ENCODE data around the gene CDT1.

CDT1 gene

DNA sequence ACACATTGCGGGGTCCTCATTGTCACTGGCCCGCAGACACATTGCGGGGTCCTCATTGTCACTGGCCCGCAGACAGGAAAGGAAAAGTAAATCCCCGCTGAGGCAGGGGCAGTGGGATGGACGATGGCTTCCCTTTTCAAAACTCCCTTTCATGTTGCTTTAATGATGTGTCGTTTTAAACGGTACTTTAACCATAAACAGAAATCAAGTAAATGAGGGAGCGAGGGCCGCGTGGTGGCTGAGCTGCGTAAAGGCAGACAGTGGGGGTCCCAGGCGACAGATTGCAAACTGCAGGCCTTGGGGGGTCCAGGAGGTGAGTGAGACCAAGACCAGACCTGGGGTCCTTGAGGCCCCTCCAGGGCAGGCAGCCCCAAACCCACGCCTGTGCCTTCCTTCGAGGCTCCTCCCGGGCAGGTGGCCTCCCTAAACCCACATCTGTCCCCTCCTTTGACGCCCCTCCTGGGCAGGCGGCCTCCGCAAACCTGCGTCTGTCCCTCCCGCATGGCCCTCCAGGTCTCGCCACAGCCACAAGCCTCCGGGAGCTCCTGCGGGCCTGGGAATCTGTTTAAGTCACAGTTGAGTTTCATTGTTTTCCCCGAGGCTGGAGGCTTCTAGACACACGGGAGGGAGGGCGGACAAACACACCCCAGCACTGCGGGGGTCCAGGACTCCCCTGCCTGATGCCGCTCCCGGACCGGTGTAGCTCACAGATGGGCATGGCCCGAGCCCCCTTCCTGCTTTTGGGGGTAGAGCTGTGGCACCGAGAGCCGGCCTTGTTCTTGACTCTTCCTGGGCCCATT, 25.9 kb upstream of the CDT1 start:
- peak overlapping the region in 1 of 2 experiments; percentile 34 for H3K27ac ChIP-seq (ENCODE audit: insufficient read depth in 1 of 2, low read depth in 1 of 2, low read length in 2 of 2, poor library complexity in 1 of 2, severe bottlenecking in 2 of 2)
- CTCF ChIA-PET, result interaction anchor here (1.4 to 2.0 kb wide), 2 partner anchors 10 to 34 kb away, joined by 5 to 7 read pairs; no protein-coding TSS in a partner anchor
- H3K9me3 ChIP-seq (ENCODE audit: control extremely low read depth in 1 of 5, control insufficient read depth in 4 of 5, insufficient read depth in 2 of 5, low read depth in 1 of 5, low read length in 4 of 5), result no peaks in the 10 kb centered on the region
- POLR2A ChIA-PET, result interaction anchor here (1.5 kb wide), 1 partner anchor 10 kb away, joined by 4 read pairs; no protein-coding TSS in a partner anchor
- H3K4me3 ChIP-seq (ENCODE audit: control insufficient read depth in 1 of 7, extremely low read depth in 1 of 7, insufficient read depth in 4 of 7, low read depth in 2 of 7, low read length in 6 of 7), result peak overlapping the region in 4 of 7 experiments; percentile 8 to 61 (median 42)
- H3K36me3 ChIP-seq (ENCODE audit: control insufficient read depth in 4 of 4, insufficient read depth in 4 of 4, low read length in 3 of 4), result peaks cover 0 to 41% (median 5%) of the 10 kb centered on the region in 4 experiments
- H3K4me1 ChIP-seq (ENCODE audit: control extremely low read depth in 1 of 4, control insufficient read depth in 4 of 4, insufficient read depth in 4 of 4, low read length in 3 of 4), result peaks cover 0 to 89% (median 85%) of the 10 kb centered on the region in 4 experiments
- 41% methylated on average over 31 of the region's 34 CpGs for WGBS (ENCODE audit: insufficient coverage)
- DNase-seq, result no peak
- no peaks in the 10 kb centered on the region for H3K27me3 ChIP-seq (replicated peaks in 2 of 5; ENCODE audit: control insufficient read depth in 4 of 5, insufficient read depth in 5 of 5, low read length in 4 of 5)

DNA sequence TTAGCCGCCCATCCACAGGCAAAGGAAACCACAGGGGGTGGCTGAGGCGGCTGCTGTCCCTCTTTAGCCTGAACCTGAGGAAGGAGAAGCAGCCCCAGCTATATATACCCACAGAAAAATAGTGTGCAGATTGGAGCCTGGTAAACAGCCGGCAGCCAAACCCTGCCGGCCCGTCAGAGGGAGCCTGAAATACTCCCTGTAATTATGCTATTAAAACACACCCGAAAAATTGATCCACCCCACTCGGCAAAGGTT, 25.4 kb upstream of the CDT1 start:
- ChIA-PET POLR2A (interaction anchor here (1.5 kb wide), 1 partner anchor 10 kb away, joined by 4 read pairs; no protein-coding TSS in a partner anchor), CTCF (interaction anchor here (1.4 to 2.0 kb wide), 2 partner anchors 10 to 35 kb away, joined by 5 to 7 read pairs; no protein-coding TSS in a partner anchor)
- no peaks in the 10 kb centered on the region for H3K27me3 ChIP-seq (replicated peaks in 2 of 5; ENCODE audit: control insufficient read depth in 4 of 5, insufficient read depth in 5 of 5, low read length in 4 of 5)
- H3K4me3 ChIP-seq (ENCODE audit: control insufficient read depth in 1 of 7, extremely low read depth in 1 of 7, insufficient read depth in 4 of 7, low read depth in 2 of 7, low read length in 6 of 7), result peak overlapping the region in 4 of 7 experiments; percentile 32 to 61 (median 50)
- WGBS (ENCODE audit: insufficient coverage), result 8% methylated on average over 4 of the region's 7 CpGs
- peaks cover 0 to 41% (median 5%) of the 10 kb centered on the region in 4 experiments for H3K36me3 ChIP-seq (ENCODE audit: control insufficient read depth in 4 of 4, insufficient read depth in 4 of 4, low read length in 3 of 4)
- H3K27ac ChIP-seq (ENCODE audit: insufficient read depth in 1 of 2, low read depth in 1 of 2, low read length in 2 of 2, poor library complexity in 1 of 2, severe bottlenecking in 2 of 2), result peak overlapping the region in 1 of 2 experiments; percentile 34
- H3K9me3 ChIP-seq (ENCODE audit: control extremely low read depth in 1 of 5, control insufficient read depth in 4 of 5, insufficient read depth in 2 of 5, low read depth in 1 of 5, low read length in 4 of 5), result no peaks in the 10 kb centered on the region
- H3K4me1 ChIP-seq (ENCODE audit: control extremely low read depth in 1 of 4, control insufficient read depth in 4 of 4, insufficient read depth in 4 of 4, low read length in 3 of 4), result peaks cover 0 to 89% (median 85%) of the 10 kb centered on the region in 4 experiments
- peak in 1 of 3 donors; percentile 41 for DNase-seq

DNA sequence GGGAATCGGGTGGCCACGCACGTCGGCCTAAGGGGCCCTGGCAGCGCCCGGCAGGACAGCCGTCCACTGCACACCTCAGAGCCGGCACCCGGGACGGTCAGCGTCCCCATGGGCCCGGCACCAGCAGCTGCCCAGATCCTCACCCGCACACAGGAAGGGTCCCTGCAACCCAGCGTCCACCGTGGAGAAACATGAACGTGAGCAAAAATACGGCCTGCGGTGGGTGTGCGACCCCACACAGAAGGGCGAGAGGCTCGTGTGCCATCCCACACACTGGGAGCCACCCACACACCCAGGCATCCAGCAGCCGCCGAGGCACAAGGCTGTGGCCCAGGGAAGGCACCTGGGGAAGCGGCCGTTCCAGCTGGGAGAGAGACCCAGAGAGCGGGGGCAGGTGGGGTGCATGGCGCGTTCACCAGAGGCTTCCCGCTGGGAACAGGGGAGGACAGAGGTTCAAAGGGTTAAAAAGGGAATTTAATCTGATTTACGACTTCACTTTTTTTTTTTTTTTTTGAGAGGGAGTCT, 25.0 kb upstream of the CDT1 start:
- CTCF ChIA-PET, result interaction anchor here (1.4 to 10.2 kb wide), 4 partner anchors 9 to 42 kb away, joined by 5 to 81 read pairs (median 12); no protein-coding TSS in a partner anchor
- peak overlapping the region in 4 of 7 experiments; percentile 32 to 61 (median 50) for H3K4me3 ChIP-seq (ENCODE audit: control insufficient read depth in 1 of 7, extremely low read depth in 1 of 7, insufficient read depth in 4 of 7, low read depth in 2 of 7, low read length in 6 of 7)
- H3K27ac ChIP-seq (ENCODE audit: insufficient read depth in 1 of 2, low read depth in 1 of 2, low read length in 2 of 2, poor library complexity in 1 of 2, severe bottlenecking in 2 of 2), result peak overlapping the region in 1 of 2 experiments; percentile 34
- peaks cover 0 to 89% (median 84%) of the 10 kb centered on the region in 4 experiments for H3K4me1 ChIP-seq (ENCODE audit: control extremely low read depth in 1 of 4, control insufficient read depth in 4 of 4, insufficient read depth in 4 of 4, low read length in 3 of 4)
- DNase-seq, result no peak
- no peaks in the 10 kb centered on the region for H3K27me3 ChIP-seq (replicated peaks in 2 of 5; ENCODE audit: control insufficient read depth in 4 of 5, insufficient read depth in 5 of 5, low read length in 4 of 5)
- WGBS (ENCODE audit: insufficient coverage), result 77% methylated on average over 19 of the region's 30 CpGs
- POLR2A ChIA-PET, result interaction anchor here (1.5 to 4.2 kb wide), 2 partner anchors 10 to 21 kb away, joined by 4 to 24 read pairs; no protein-coding TSS in a partner anchor
- no peaks in the 10 kb centered on the region for H3K9me3 ChIP-seq (ENCODE audit: control extremely low read depth in 1 of 5, control insufficient read depth in 4 of 5, insufficient read depth in 2 of 5, low read depth in 1 of 5, low read length in 4 of 5)
- peaks cover 0 to 37% (median 5%) of the 10 kb centered on the region in 4 experiments for H3K36me3 ChIP-seq (ENCODE audit: control insufficient read depth in 4 of 4, insufficient read depth in 4 of 4, low read length in 3 of 4)

DNA sequence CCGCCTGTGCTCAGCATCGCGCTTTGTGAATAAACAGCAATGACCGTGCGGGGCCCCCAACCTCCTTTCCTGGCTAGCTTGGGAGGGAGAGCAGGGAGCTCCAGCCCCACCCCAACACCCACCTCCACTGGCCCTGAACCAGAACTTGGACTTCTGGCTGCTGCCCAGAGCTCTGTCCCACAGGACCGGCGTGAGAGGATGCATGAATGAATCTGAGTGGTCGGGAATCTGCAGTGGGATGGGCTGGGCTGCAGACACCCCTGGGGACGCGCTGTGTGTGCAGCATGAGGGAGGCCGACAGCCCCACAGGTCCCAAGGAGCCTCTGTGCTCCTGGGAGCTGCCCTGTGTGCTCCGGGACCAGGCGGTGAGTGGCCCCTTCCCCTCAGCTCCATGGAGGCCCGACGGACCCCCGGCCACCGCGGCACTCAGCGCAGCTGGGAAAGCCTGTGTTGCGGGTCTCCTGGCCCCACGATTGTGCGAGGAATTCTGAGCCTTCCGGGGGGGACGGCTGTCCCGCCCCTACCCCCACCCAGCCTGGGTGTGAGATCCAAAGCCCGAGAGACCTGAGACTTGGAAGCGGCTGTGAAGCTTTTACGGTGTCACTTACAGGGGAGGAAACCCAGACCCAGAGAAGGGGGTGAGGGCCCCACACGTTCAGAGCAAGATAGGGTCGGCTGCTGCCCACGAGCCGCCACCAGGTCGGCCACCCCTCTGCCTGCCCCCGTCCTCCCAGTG, 24.0 kb upstream of the CDT1 start:
- Histone ChIP-seq H3K27me3 (replicated peaks in 2 of 5; ENCODE audit: control insufficient read depth in 4 of 5, insufficient read depth in 5 of 5, low read length in 4 of 5) (no peaks in the 10 kb centered on the region), H3K36me3 (ENCODE audit: control insufficient read depth in 4 of 4, insufficient read depth in 4 of 4, low read length in 3 of 4) (peaks cover 0 to 32% (median 5%) of the 10 kb centered on the region in 4 experiments), H3K27ac (ENCODE audit: insufficient read depth in 1 of 2, low read depth in 1 of 2, low read length in 2 of 2, poor library complexity in 1 of 2, severe bottlenecking in 2 of 2) (peak overlapping the region; percentile 40 to 82), H3K9me3 (ENCODE audit: control extremely low read depth in 1 of 5, control insufficient read depth in 4 of 5, insufficient read depth in 2 of 5, low read depth in 1 of 5, low read length in 4 of 5) (no peaks in the 10 kb centered on the region), H3K4me1 (ENCODE audit: control extremely low read depth in 1 of 4, control insufficient read depth in 4 of 4, insufficient read depth in 4 of 4, low read length in 3 of 4) (peaks cover 0 to 85% (median 79%) of the 10 kb centered on the region in 4 experiments), H3K4me3 (ENCODE audit: control insufficient read depth in 1 of 7, extremely low read depth in 1 of 7, insufficient read depth in 4 of 7, low read depth in 2 of 7, low read length in 6 of 7) (peak overlapping the region in 2 of 7 experiments; percentile 42 to 51)
- 68% methylated on average over 29 of the region's 34 CpGs for WGBS (ENCODE audit: insufficient coverage)
- no peak for DNase-seq
- POLR2A ChIA-PET, result interaction anchor here (3.0 to 4.2 kb wide), 2 partner anchors 9 to 20 kb away, joined by 15 to 24 read pairs; no protein-coding TSS in a partner anchor
- CTCF ChIA-PET, result interaction anchor here (0.9 to 10.2 kb wide), 8 partner anchors 8 to 78 kb away, joined by 3 to 81 read pairs (median 11); partner anchors contain the start of genes GALNS and TRAPPC2L

DNA sequence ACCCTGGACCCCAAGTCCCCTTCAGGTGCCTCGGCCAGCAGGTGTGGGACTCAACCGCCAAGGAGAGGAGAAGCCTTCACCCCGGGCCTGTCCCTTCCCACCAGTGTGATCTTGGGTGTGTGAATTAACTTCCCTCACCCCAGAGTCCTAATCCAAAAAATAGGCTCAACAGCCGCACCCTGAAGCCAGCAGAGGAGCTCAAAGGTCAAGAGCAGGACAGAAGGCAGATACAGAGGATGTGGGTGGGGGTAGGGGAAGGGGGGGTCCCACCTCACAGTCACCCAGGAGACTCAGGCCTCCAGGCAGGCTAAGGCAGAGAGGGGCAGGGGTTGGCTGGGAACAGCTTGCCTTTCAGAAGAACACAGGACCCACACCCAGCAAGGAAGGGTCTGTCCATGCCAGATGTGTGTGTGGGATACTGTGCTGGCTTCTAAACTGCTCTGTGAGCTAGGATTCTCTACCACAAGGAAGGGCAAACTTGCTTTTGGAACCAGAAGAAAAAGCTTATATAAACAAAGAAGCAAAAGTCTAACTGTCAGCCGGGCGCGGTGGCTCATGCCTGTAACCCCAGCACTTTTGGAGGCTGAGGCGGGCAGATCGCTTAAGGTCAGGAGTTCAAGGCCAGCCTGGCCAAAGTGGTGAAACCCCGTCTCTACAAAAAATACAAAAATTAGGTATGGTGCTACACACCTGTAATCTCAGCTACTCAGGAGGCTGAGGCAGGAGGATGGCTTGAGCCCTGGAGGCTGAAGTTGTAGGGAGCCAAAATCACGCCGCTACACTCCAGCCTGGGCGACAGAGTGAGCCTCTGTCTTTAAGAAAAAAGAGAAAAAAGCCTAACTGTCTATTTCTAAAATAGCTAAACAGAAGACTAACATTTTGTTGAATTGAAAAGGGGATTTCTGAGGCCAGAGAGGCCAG, 23.2 kb upstream of the CDT1 start:
- H3K36me3 ChIP-seq (ENCODE audit: control insufficient read depth in 4 of 4, insufficient read depth in 4 of 4, low read length in 3 of 4), result peaks cover 0 to 28% (median 5%) of the 10 kb centered on the region in 4 experiments
- H3K27ac ChIP-seq (ENCODE audit: insufficient read depth in 1 of 2, low read depth in 1 of 2, low read length in 2 of 2, poor library complexity in 1 of 2, severe bottlenecking in 2 of 2), result peak overlapping the region; percentile 40 to 82
- CTCF ChIA-PET, result interaction anchor here (0.8 to 10.2 kb wide), 11 partner anchors 7 to 436 kb away, joined by 3 to 81 read pairs (median 7); partner anchors contain the start of genes GALNS and TRAPPC2L
- WGBS (ENCODE audit: insufficient coverage), result 86% methylated on average over 10 of the region's 13 CpGs
- H3K4me3 ChIP-seq (ENCODE audit: control insufficient read depth in 1 of 7, extremely low read depth in 1 of 7, insufficient read depth in 4 of 7, low read depth in 2 of 7, low read length in 6 of 7), result peak overlapping the region in 4 of 7 experiments; percentile 42 to 88 (median 62)
- no peaks in the 10 kb centered on the region for H3K27me3 ChIP-seq (replicated peaks in 2 of 5; ENCODE audit: control insufficient read depth in 4 of 5, insufficient read depth in 5 of 5, low read length in 4 of 5)
- POLR2A ChIA-PET, result interaction anchor here (0.7 to 4.2 kb wide), 4 partner anchors 9 to 43 kb away, joined by 3 to 24 read pairs (median 10); no protein-coding TSS in a partner anchor
- DNase-seq, result no peak
- H3K4me1 ChIP-seq (ENCODE audit: control extremely low read depth in 1 of 4, control insufficient read depth in 4 of 4, insufficient read depth in 4 of 4, low read length in 3 of 4), result peaks cover 0 to 78% (median 73%) of the 10 kb centered on the region in 4 experiments
- no peaks in the 10 kb centered on the region for H3K9me3 ChIP-seq (ENCODE audit: control extremely low read depth in 1 of 5, control insufficient read depth in 4 of 5, insufficient read depth in 2 of 5, low read depth in 1 of 5, low read length in 4 of 5)

Data from common myeloid progenitor, CD34-positive (primary cell).